Muscle layer of duodenum (tissue), 2 donors: ENCODE results near the gene BCL10.

Source experiments
- H3K27ac ChIP-seq: one replicate; pipeline ENCODE4 v1.7.0; 2013; ENCODE audit warnings: mild to moderate bottlenecking, low read length
- H3K27me3 ChIP-seq: one replicate; pipeline ENCODE4 v1.7.0; 2013; ENCODE audit warnings: low read depth, mild to moderate bottlenecking, control low read depth, low read length
- H3K36me3 ChIP-seq, 2 donors: one replicate each; pipeline ENCODE4 v1.7.0; 2013; ENCODE audit warnings: low read length in 2 of 2, control low read depth in 1 of 2, mild to moderate bottlenecking in 1 of 2; ENCODE audit not compliant: insufficient read depth in 2 of 2, control insufficient read depth in 1 of 2
- H3K4me1 ChIP-seq, 2 donors: one replicate each; pipeline ENCODE4 v1.7.0; 2013; ENCODE audit warnings: low read length in 2 of 2, mild to moderate bottlenecking in 2 of 2, control low read depth in 1 of 2, moderate library complexity in 1 of 2; ENCODE audit not compliant: insufficient read depth in 2 of 2, control insufficient read depth in 1 of 2
- H3K4me3 ChIP-seq, 2 donors: one replicate each; pipeline ENCODE4 v1.7.0; 2013; ENCODE audit warnings: low read length in 2 of 2, low read depth in 1 of 2, mild to moderate bottlenecking in 1 of 2
- H3K9me3 ChIP-seq, 2 donors: one replicate each; pipeline ENCODE4 v1.7.0; 2013; ENCODE audit warnings: low read length in 2 of 2, control low read depth in 1 of 2, mild to moderate bottlenecking in 1 of 2; ENCODE audit not compliant: control insufficient read depth in 1 of 2
- donor health status: healthy.

BCL10 gene

DNA sequence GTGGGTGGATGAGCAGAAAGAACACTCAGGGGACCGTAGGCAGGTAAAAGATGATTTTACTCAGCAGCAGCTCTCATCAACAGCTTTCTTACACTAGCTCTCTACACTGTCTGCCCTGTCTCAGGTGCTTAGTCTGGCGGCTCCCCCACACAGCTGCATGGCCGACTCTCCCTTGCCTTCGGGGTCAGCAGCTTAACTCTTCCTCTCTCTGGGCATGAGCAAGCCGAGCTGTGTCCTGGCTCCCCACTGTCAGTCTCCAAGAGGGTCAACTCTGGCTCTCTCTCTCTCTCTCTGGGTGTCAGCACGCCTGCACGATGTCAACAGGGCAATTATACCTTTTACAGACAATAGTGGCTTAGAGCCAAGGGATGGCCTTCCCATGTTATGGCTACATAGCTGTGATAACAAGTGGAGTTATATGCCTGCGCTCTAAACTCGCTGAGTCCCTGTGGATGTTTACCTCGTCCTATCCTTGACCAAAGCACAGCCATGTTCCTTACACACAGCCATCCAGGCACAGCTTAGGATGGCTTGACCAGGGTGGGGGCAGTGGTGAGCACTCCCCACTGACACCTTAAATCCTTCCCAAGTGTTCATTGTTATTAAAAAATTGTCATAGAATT, 3.1 kb upstream of the BCL10 start:
- H3K9me3 ChIP-seq = no peaks in the 10 kb centered on the region
- peaks cover 0 to 9% of the 10 kb centered on the region in 2 donors for H3K36me3 ChIP-seq
- peak overlapping the region; percentile 64 for H3K27ac ChIP-seq
- no peak overlapping the region for H3K4me3 ChIP-seq
- H3K27me3 ChIP-seq = no peaks in the 10 kb centered on the region
- peaks cover 8 to 11% of the 10 kb centered on the region in 2 donors for H3K4me1 ChIP-seq

DNA sequence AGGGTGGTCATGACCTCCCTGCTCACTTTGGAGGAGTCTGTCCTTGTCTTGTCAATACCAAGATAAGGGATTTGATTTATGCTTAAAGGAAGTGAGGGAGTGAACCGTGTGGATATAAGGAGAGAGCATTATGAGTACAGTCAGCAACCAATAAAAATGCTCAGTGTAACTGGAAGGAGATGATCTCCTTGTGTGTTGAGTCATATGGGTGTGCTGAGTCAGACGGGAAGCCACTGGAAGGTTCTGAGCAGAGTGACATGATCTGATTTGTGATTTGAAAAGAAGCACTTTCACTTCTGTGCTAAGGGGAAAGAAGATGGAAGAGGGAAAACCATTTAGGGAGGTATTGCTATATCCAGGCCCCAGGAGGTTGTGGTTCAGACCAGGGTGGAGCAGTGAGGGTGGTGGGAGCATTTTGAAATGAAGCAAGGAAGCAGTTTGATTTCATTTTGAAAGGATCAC, 2.5 kb upstream of the BCL10 start:
- Histone ChIP-seq H3K27me3 (no peaks in the 10 kb centered on the region), H3K36me3 (peaks cover 0 to 9% of the 10 kb centered on the region in 2 donors), H3K27ac (peak overlapping the region; percentile 64), H3K4me3 (no peak overlapping the region), H3K9me3 (no peaks in the 10 kb centered on the region), H3K4me1 (peaks cover 14 to 18% of the 10 kb centered on the region in 2 donors)

DNA sequence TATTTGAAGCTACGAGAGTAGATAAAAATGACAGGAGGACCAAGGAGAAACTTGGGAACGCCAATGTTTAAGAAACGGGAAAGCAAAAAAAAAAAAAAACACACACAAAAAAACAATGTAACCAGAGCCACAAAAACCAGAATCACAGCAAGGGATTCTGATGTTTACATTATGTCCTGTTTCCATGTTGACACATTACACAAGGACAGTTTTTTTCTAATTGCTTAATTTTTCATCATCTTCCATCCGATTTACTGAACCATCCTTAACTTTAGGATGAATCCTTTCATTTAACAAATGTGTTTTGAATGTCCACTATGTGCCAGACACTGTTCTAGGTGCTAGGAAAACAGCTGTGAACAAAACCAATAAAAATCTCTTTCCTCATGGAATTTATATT, 1.4 kb upstream of the BCL10 start:
- Histone ChIP-seq H3K27ac (no peak overlapping the region), H3K4me3 (no peak overlapping the region), H3K36me3 (peaks cover 0 to 9% of the 10 kb centered on the region in 2 donors), H3K4me1 (peaks cover 14 to 21% of the 10 kb centered on the region in 2 donors), H3K27me3 (no peaks in the 10 kb centered on the region), H3K9me3 (no peaks in the 10 kb centered on the region)

DNA sequence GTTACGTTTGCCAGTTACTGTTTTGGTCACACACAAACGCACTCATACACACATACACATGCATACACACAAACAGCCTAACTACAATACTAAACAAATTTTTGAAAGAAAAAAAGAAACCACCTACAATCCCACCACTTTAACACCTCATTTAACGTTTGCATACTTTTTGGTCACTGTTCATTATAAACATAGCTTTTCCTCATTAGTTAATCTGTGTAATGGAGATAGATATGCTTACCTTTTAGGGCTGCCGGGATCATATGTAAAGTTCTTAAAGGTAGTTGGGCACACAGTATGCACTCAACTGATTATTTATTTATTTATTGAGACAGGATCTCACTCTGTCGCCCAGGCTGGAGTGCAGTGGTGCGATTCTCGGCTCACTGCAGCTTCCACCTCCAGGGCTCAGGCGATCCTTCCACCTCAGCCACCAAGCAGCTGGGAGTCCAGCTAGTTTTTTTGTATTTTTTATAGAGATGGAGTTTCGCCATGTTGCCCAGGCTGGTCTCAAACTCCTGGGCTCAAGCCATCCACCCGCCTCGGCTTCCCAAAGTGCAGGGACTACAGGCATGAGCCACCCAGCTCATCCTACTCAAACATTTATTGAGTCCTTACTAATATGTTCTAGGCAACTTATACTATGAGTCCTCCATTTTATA, 677 bp upstream of the BCL10 start:
- H3K36me3 ChIP-seq = peaks cover 0 to 9% of the 10 kb centered on the region in 2 donors
- peak overlapping the region; percentile 91 for H3K27ac ChIP-seq
- no peaks in the 10 kb centered on the region for H3K9me3 ChIP-seq
- peaks cover 14 to 24% of the 10 kb centered on the region in 2 donors for H3K4me1 ChIP-seq
- peak overlapping the region; percentile 75 to 93 for H3K4me3 ChIP-seq
- H3K27me3 ChIP-seq = no peaks in the 10 kb centered on the region

DNA sequence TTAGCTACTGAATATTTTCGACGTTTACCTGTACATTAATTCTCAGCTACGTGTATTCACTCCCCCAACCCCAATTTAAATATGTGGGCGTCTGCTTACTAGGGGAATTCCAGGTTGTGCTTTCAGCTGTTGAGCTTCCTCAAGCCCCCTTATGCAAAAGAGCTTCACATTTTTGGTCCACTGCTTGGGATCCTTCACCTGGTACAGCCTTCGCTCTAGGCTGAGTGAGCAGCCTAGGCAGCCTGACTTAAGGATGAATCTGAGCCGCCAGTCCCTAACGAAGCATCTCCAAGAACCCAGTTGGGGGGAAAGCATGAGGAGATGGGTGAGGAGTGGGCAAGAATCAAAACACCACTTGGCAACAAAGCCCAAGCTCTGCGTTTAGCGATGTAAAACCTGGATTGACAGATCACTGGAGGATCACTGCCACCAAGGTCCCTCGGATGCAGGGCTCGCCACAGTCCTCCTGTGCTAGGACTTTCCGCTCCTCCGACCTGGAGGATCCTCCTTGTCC, 674 bp downstream of the BCL10 start:
- Histone ChIP-seq H3K4me1 (peaks cover 14 to 24% of the 10 kb centered on the region in 2 donors), H3K36me3 (peaks cover 6 to 13% of the 10 kb centered on the region in 2 donors), H3K27ac (peak overlapping the region; percentile 98), H3K27me3 (no peaks in the 10 kb centered on the region), H3K4me3 (peak overlapping the region; percentile 93 to 98), H3K9me3 (no peaks in the 10 kb centered on the region)

DNA sequence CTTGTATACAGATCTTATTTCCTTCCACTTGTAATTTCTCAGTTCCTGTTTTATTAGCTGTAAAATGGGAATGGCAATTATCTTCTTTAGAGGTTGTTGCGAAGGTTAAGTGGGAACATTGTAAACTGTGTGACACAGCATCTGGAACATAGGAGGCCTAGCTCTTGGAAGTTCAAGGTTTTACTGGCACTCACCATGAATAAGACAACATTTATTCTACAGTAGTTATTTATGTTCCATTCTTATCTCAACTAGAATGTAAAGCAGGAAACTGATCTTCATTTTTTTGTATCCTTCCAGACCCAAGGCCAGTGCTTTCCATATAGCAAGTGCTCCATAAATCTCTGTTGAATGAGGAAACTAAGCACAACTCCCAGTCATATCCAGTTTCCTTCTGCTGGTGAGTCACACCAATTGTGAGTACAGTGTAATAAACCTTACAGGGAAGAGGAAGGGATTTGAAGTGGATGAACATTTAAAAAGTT, 1.4 kb downstream of the BCL10 start:
- Histone ChIP-seq H3K4me1 (peaks cover 14 to 24% of the 10 kb centered on the region in 2 donors), H3K27ac (peak overlapping the region; percentile 98)

DNA sequence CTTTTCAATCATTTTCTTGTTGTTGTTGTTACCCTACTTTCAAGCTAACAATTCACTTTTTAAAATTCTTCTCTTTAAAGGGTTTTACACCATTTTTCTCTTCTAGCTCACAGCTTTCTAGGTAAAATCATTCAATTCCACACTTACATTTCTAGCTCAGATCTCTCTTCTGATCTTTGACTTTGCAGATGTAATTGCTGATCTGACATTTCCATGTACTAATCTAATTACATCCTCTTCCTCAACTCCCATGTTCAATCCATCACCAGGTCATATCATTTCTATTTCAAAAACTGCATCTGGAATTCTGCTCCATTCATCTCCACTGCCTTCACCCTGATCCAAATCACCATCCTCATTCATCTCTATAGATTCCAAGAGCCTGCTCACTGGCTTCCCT, 3.0 kb downstream of the BCL10 start:
- H3K27me3 ChIP-seq = no peaks in the 10 kb centered on the region
- H3K36me3 ChIP-seq = peaks cover 28 to 35% of the 10 kb centered on the region in 2 donors
- H3K4me1 ChIP-seq = peaks cover 6 to 24% of the 10 kb centered on the region in 2 donors
- H3K4me3 ChIP-seq = no peak overlapping the region
- H3K9me3 ChIP-seq = no peaks in the 10 kb centered on the region
- H3K27ac ChIP-seq = no peak overlapping the region

More for the DNA sequence above, 1.4 kb downstream of the BCL10 start:
- H3K36me3 ChIP-seq = peaks cover 14 to 21% of the 10 kb centered on the region in 2 donors
- peak overlapping the region; percentile 93 to 98 for H3K4me3 ChIP-seq
- H3K27me3 ChIP-seq = no peaks in the 10 kb centered on the region
- H3K9me3 ChIP-seq = no peaks in the 10 kb centered on the region

DNA sequence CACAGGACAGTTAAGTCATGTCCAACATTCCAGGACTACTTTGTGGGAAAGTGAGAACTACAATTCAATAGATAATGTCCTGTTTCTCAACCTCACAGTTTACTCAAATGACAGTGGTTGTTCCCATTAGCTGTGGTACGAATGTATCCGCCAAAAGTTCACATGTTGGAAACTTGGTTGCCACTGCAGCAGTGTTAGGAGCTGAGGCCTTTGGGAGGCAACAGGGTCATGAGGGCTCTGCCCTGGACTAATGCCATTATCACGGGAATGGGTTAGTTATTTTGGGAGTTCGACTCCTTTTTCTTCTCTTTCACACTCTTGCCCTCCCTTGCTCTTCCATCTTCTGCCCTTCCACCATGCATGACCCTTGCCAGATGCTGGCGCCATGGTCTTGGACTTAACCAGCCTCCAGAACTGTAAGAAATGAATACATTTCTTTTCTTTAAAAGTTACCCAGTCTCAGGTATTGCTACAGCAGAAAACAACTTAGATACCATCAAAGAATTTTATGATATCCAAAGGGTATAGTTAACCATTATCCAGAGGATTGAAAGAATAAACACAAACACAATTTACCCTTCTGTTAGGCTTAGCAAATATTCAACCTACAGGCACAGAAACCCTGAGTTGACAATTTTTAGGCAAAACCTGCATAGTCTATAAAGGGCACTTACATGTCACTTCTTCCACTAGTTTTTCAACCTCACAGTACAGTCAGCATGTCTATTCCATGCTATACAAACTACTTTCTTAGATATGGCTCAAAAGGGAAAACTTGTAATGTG, 7.4 kb downstream of the BCL10 start:
- Histone ChIP-seq H3K36me3 (peaks cover 39 to 51% of the 10 kb centered on the region in 2 donors), H3K4me3 (no peak overlapping the region)

DNA sequence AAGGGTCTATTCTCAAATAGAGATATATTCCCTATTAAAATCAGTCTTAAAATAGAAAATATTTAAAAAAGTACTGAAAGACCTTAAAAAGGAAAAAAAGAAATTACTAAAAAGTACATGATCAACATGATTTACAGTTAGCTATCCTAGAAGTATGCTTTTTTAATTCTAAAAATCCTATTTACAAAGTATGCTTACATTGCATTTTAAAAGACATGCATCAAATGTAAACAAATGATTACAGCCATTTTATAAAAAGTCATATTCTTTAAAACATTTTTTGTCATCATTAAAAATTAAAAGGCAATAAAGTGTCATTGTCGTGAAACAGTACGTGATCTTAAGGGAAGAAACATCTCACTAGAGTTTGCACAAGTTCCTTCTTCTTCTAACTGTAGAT, 9.1 kb downstream of the BCL10 start:
- Histone ChIP-seq H3K4me1 (peaks cover 0 to 3% of the 10 kb centered on the region in 2 donors), H3K27me3 (no peaks in the 10 kb centered on the region), H3K9me3 (no peaks in the 10 kb centered on the region), H3K4me3 (no peak overlapping the region), H3K27ac (no peak overlapping the region), H3K36me3 (peaks cover 43 to 51% of the 10 kb centered on the region in 2 donors)

More for the DNA sequence above, 7.4 kb downstream of the BCL10 start:
- no peak overlapping the region for H3K27ac ChIP-seq
- no peaks in the 10 kb centered on the region for H3K27me3 ChIP-seq
- peaks cover 0 to 7% of the 10 kb centered on the region in 2 donors for H3K4me1 ChIP-seq
- H3K9me3 ChIP-seq = no peaks in the 10 kb centered on the region

DNA sequence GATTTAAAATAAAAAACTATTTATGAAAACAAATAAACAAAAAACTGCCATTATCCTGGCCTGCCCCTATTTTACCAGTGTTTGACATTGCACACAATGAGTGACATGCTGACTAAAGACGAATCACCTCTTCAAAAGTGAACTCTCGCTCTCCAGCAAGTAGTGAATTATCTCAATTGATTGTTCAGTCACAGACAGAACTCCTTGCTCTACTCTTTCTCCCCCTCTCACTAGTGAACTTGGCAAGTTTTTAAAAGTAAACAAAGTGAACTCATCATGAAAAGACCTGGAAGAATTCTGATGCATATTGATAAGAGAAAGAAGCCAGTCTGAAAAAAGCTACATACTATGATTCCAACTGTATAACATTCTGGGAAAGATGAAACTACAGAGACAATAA, 12.3 kb downstream of the BCL10 start:
- no peak overlapping the region for H3K27ac ChIP-seq
- peaks cover 3 to 4% of the 10 kb centered on the region in 2 donors for H3K4me1 ChIP-seq
- H3K27me3 ChIP-seq = no peaks in the 10 kb centered on the region
- H3K9me3 ChIP-seq = no peaks in the 10 kb centered on the region
- H3K4me3 ChIP-seq = no peak overlapping the region
- peaks cover 21 to 31% of the 10 kb centered on the region in 2 donors for H3K36me3 ChIP-seq

DNA sequence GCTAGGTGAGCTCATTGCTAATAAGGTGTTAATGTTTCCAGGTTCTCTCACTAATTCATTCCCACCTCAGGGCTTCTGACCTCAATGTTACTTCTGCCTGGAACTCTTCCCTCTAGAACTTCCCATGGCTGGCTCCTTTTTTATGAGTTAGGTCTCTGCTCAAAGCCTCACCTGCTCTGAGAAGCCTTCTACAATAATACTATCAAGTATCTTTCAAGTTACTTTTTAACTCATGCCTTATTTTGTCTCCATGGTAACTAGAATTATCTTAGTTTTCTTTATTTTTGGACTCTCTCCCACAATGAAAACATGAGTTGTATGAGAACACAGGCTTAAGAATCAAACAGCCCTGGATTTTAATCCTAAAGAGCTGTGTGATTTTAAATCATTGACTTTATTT, 13.4 kb downstream of the BCL10 start:
- Histone ChIP-seq H3K27ac (no peak overlapping the region), H3K4me1 (peaks cover 9% of the 10 kb centered on the region in 2 donors), H3K4me3 (no peak overlapping the region), H3K27me3 (no peaks in the 10 kb centered on the region), H3K9me3 (no peaks in the 10 kb centered on the region), H3K36me3 (peaks cover 15 to 24% of the 10 kb centered on the region in 2 donors)
